HepG2 (cell line): Measurements from ENCODE around the gene RHBDD1. TPM values are rescaled to one million over a fixed set of nuclear protein-coding genes. Genes with fewer than 3 reads are reported as not detected.
A peak's percentile ranks its signal among the peaks of the same experiment; 100 is the strongest.

Source experiments
- AGO2 ChIP-seq: fragments of 200-400 bp; formaldehyde crosslinking; optimal IDR thresholded peaks from 2 replicates; pipeline ENCODE3; 2017; ENCODE audit warnings: mild to moderate bottlenecking, low read depth, low read length, moderate library complexity
- ELK4 ChIP-seq: sonication (generic); formaldehyde crosslinking; IDR thresholded peaks from 2 replicates; pipeline ENCODE4 v1.9.0; 2021; ENCODE audit warnings: missing genetic modification reagents, borderline replicate concordance
- GATAD2A ChIP-seq: IDR thresholded peaks from 2 replicates; pipeline ENCODE4 v1.6.1; 2016
- HES4 ChIP-seq: sonication (generic); formaldehyde crosslinking; IDR thresholded peaks from 2 replicates; pipeline ENCODE4 v1.9.0; 2021; ENCODE audit warnings: mild to moderate bottlenecking, missing genetic modification reagents, borderline replicate concordance
- NFIB ChIP-seq: sonication (generic); formaldehyde crosslinking; IDR thresholded peaks from 2 replicates; pipeline ENCODE4 v1.9.0; 2021; ENCODE audit warnings: missing genetic modification reagents, mild to moderate bottlenecking, borderline replicate concordance
- PRPF4 ChIP-seq: fragments of 200-400 bp; formaldehyde crosslinking; IDR thresholded peaks from 2 replicates; pipeline ENCODE4 v1.6.1; 2016; ENCODE audit warnings: low read length, low read depth; ENCODE audit not compliant: poor library complexity, severe bottlenecking
- SALL2 ChIP-seq: sonication (generic); formaldehyde crosslinking; IDR thresholded peaks from 2 replicates; pipeline ENCODE4 v1.8.1; 2023; ENCODE audit warnings: mild to moderate bottlenecking, missing genetic modification reagents, inconsistent platforms
- TFE3 ChIP-seq: IDR thresholded peaks from 2 replicates; pipeline ENCODE4 v1.6.1; 2016
- TOE1 ChIP-seq: sonication (generic); formaldehyde crosslinking; IDR thresholded peaks from 2 replicates; pipeline ENCODE4 v1.4.0; 2020; ENCODE audit warnings: mild to moderate bottlenecking, missing genetic modification reagents
- U2AF2 ChIP-seq: fragments of 200-400 bp; formaldehyde crosslinking; IDR thresholded peaks from 2 replicates; pipeline ENCODE4 v1.6.1; 2017; ENCODE audit warnings: low read depth, mild to moderate bottlenecking, low read length
- YEATS4 ChIP-seq: sonication (generic); formaldehyde crosslinking; IDR thresholded peaks from 2 replicates; pipeline ENCODE4 v1.4.0; 2020; ENCODE audit warnings: missing genetic modification reagents, borderline replicate concordance
- ZBED4 ChIP-seq: sonication (generic); formaldehyde crosslinking; IDR thresholded peaks from 2 replicates; pipeline ENCODE4 v1.4.0; 2020; ENCODE audit warnings: missing genetic modification reagents, borderline replicate concordance
- ZBTB34 ChIP-seq: sonication (generic); formaldehyde crosslinking; IDR thresholded peaks from 2 replicates; pipeline ENCODE4 v1.8.0; 2022; ENCODE audit warnings: mild to moderate bottlenecking, missing genetic modification reagents
- ZC3H13 ChIP-seq: sonication (generic); formaldehyde crosslinking; IDR thresholded peaks from 2 replicates; pipeline ENCODE4 v1.8.1; 2023; ENCODE audit warnings: mild to moderate bottlenecking, missing genetic modification reagents, moderate library complexity
- ZNF143 ChIP-seq: sonication (generic); formaldehyde crosslinking; IDR thresholded peaks from 2 replicates; pipeline ENCODE4 v1.4.0; 2020; ENCODE audit warnings: missing genetic modification reagents
- ZNF282 ChIP-seq: fragments of 450-650 bp; IDR thresholded peaks from 2 replicates; pipeline ENCODE4 v1.6.1; 2018; ENCODE audit not compliant: partially characterized antibody
- ZNF503 ChIP-seq: sonication (generic); formaldehyde crosslinking; IDR thresholded peaks from 2 replicates; pipeline ENCODE4 v1.4.0; 2020; ENCODE audit warnings: missing genetic modification reagents
- ZNF660 ChIP-seq: sonication (generic); formaldehyde crosslinking; IDR thresholded peaks from 2 replicates; pipeline ENCODE4 v1.5.1; 2020; ENCODE audit warnings: mild to moderate bottlenecking, low read depth, missing genetic modification reagents, borderline replicate concordance
- ZNF678 ChIP-seq: sonication (generic); formaldehyde crosslinking; IDR thresholded peaks from 2 replicates; pipeline ENCODE4 v1.4.0; 2020; ENCODE audit warnings: mild to moderate bottlenecking, missing genetic modification reagents
- ZNF784 ChIP-seq: sonication (generic); formaldehyde crosslinking; IDR thresholded peaks from 2 replicates; pipeline ENCODE4 v1.5.1; 2020; ENCODE audit warnings: missing genetic modification reagents, mild to moderate bottlenecking, borderline replicate concordance
- polyA plus RNA-seq, 8 experiments: library from polyadenylated mRNA; depleted of rRNA in 3 of 8; stranded (reverse) in 7 of 8; unstranded in 1 of 8; fragments of >200 nt; fragmentation: Illumina TruSeq in 4 of 8; extraction: Trizol in 4 of 8; gene quantifications; 2 replicates each; pipeline versions ENCODE4 v1.2.1 to v1.2.3, GENCODE V29; 2011 to 2016; ENCODE audit warnings: low read depth in 4 of 8, missing spikeins in 1 of 8, mixed read lengths in 1 of 8; ENCODE audit not compliant: insufficient read depth in 1 of 8
- total RNA-seq, 5 experiments: library from RNA; depleted of rRNA; stranded (reverse); fragments of >200 nt; fragmentation: Illumina TruSeq; extraction: Trizol; gene quantifications; 2 replicates each; pipeline ENCODE4 v1.2.3, GENCODE V29; 2016; ENCODE audit warnings: low read depth in 1 of 5

RHBDD1 gene
- total and polyA plus RNA-seq, 2 of the 13 experiments (the other 11 are each of a cell fraction or from before 2014, with no cell fraction given), result 8.2 to 9.5 TPM

GRCh38 chr2:226835420-226835795 is 446 bp upstream of the RHBDD1 start (continued):
- TF ChIP-seq ZNF282, result no peak
- peak; percentile 90 for TF ChIP-seq PRPF4
- TF ChIP-seq GATAD2A, result 0 out of 2 replicates have a peak, but pooled peaks have one; percentile 27
- no peak for TF ChIP-seq ZNF784 (CRISPR knock-in tag)
- TF ChIP-seq TFE3 (CRISPR knock-in tag), result no peak
- peak; percentile 5; the same call in 1 of the 2 replicates for TF ChIP-seq ZNF503 (CRISPR knock-in tag)
- no peak for TF ChIP-seq SALL2 (CRISPR knock-in tag)
- TF ChIP-seq ZNF678 (CRISPR knock-in tag), result no peak
- no peak for TF ChIP-seq U2AF2
- TF ChIP-seq ZC3H13 (CRISPR knock-in tag), result no peak
- TF ChIP-seq NFIB, result 0 out of 2 replicates have a peak, but pooled peaks have one; percentile 71
- no peak for TF ChIP-seq HES4 (CRISPR knock-in tag)
- TF ChIP-seq YEATS4 (CRISPR knock-in tag), result no peak
- TF ChIP-seq ZNF660 (CRISPR knock-in tag), result no peak
- TF ChIP-seq AGO2, result no peak
- no peak for TF ChIP-seq ZNF143 (CRISPR knock-in tag)
- TF ChIP-seq ZBTB34 (CRISPR knock-in tag), result no peak
- TF ChIP-seq TOE1 (CRISPR knock-in tag), result no peak
- TF ChIP-seq ZBED4 (CRISPR knock-in tag), result peak; percentile 51; the same call in 1 of the 2 replicates
- no peak for TF ChIP-seq ELK4
